Liver (tissue), 9 donors: Measurements from ENCODE around the gene C1orf50. TPM values are rescaled to one million over a fixed set of nuclear protein-coding genes. Genes with fewer than 3 reads are reported as not detected.

Source experiments
- DNase-seq: peaks from one replicate; pipeline ENCODE4 v3.0.0-alpha.2; 2017; ENCODE audit warnings: low spot score
- H3K27ac ChIP-seq, 2 donors: one replicate each; pipeline ENCODE4 v1.7.0; 2013; ENCODE audit warnings: inconsistent platforms in 2 of 2, low read length in 2 of 2, control low read depth in 1 of 2, low read depth in 1 of 2, mild to moderate bottlenecking in 1 of 2
- H3K27me3 ChIP-seq, 4 donors: one replicate each; pipeline versions ENCODE4 v1.6.1 to v1.7.0; 2013; ENCODE audit warnings: low read length in 3 of 4, inconsistent platforms in 1 of 4, mild to moderate bottlenecking in 1 of 4, moderate library complexity in 1 of 4; ENCODE audit not compliant: control insufficient read depth in 4 of 4, insufficient read depth in 4 of 4
- H3K36me3 ChIP-seq, 4 donors: one replicate each; pipeline versions ENCODE4 v1.6.1 to v1.7.0; 2013; ENCODE audit warnings: low read length in 3 of 4, mild to moderate bottlenecking in 3 of 4, low read depth in 1 of 4, moderate library complexity in 1 of 4; ENCODE audit not compliant: control insufficient read depth in 4 of 4, insufficient read depth in 3 of 4
- H3K4me1 ChIP-seq, 4 donors: one replicate each; pipeline versions ENCODE4 v1.6.1 to v1.7.0; 2013; ENCODE audit warnings: low read length in 3 of 4, mild to moderate bottlenecking in 3 of 4, moderate library complexity in 1 of 4; ENCODE audit not compliant: control insufficient read depth in 4 of 4, insufficient read depth in 4 of 4
- H3K4me3 ChIP-seq, 3 donors: one replicate each; pipeline versions ENCODE4 v1.6.1 to v1.7.0; 2013; ENCODE audit warnings: low read length in 3 of 3, control low read depth in 1 of 3, low read depth in 1 of 3, mild to moderate bottlenecking in 1 of 3
- H3K9ac ChIP-seq, 2 donors: one replicate each; pipeline ENCODE4 v1.7.0; 2013; ENCODE audit warnings: low read length in 2 of 2, mild to moderate bottlenecking in 2 of 2, moderate library complexity in 2 of 2, control low read depth in 1 of 2, low read depth in 1 of 2
- H3K9me3 ChIP-seq, 4 donors: one replicate each; pipeline versions ENCODE4 v1.6.1 to v1.7.0; 2013; ENCODE audit warnings: low read length in 3 of 4; ENCODE audit not compliant: control insufficient read depth in 4 of 4
- FOXA1 ChIP-seq: IDR thresholded peaks from 2 replicates; pipeline ENCODE4 v1.6.1; 2016; ENCODE audit warnings: antibody characterized with exemption
- GABPA ChIP-seq, 2 donors: IDR thresholded peaks in 1 of 2; conservative IDR thresholded peaks in 1 of 2; 2 replicates each; pipeline ENCODE4 v1.6.1; 2016; ENCODE audit warnings: antibody characterized with exemption in 2 of 2, mild to moderate bottlenecking in 1 of 2, moderate library complexity in 1 of 2
- HNF4A ChIP-seq, 2 donors: conservative IDR thresholded peaks; 2 replicates each; pipeline ENCODE4 v1.6.1; 2016; ENCODE audit warnings: antibody characterized with exemption in 2 of 2, mild to moderate bottlenecking in 2 of 2
- HNF4G ChIP-seq: IDR thresholded peaks from 2 replicates; pipeline ENCODE4 v1.6.1; 2016; ENCODE audit warnings: antibody characterized with exemption
- JUND ChIP-seq, 2 donors: IDR thresholded peaks; 2 replicates each; pipeline ENCODE4 v1.6.1; 2016; ENCODE audit warnings: antibody characterized with exemption in 2 of 2
- NR2F2 ChIP-seq: IDR thresholded peaks from 2 replicates; pipeline ENCODE4 v1.6.1; 2016; ENCODE audit warnings: antibody characterized with exemption
- RAD21 ChIP-seq, 2 donors: IDR thresholded peaks; 2 replicates each; pipeline ENCODE4 v1.6.1; 2016; ENCODE audit warnings: antibody characterized with exemption in 2 of 2, mild to moderate bottlenecking in 2 of 2
- SP1 ChIP-seq: IDR thresholded peaks from 2 replicates; pipeline ENCODE4 v1.6.1; 2018; ENCODE audit warnings: antibody characterized with exemption, mild to moderate bottlenecking
- TAF1 ChIP-seq: conservative IDR thresholded peaks from 2 replicates; pipeline ENCODE4 v1.6.1; 2016; ENCODE audit warnings: antibody characterized with exemption, mild to moderate bottlenecking
- YY1 ChIP-seq: IDR thresholded peaks from 2 replicates; pipeline ENCODE4 v1.6.1; 2016; ENCODE audit warnings: antibody characterized with exemption, mild to moderate bottlenecking
- WGBS: extraction: QIAGEN DNeasy Blood & Tissue Kit; methylation state at CpG from one replicate; pipeline ENCODE4 v1.1.7; 2013; 5-methylcytosine and 5-hydroxymethylcytosine counted together
- polyA plus RNA-seq, 2 donors: library from polyadenylated mRNA; stranded (reverse) in 1 of 2; unstranded in 1 of 2; fragments of 200-250 nt in 1 of 2; fragments of >200 nt in 1 of 2; fragmentation: Nextera tagmentation in 1 of 2; extraction: Ambion mirVana in 1 of 2; gene quantifications; one replicate each; pipeline versions ENCODE4 v1.2.1 to v1.2.3, GENCODE V29; 2013 to 2015
- total RNA-seq, 2 donors: library from RNA; depleted of rRNA; stranded (reverse); fragments of >200 nt; gene quantifications; one replicate each; pipeline ENCODE4 v1.2.3, GENCODE V29; 2014
- TF ChIP-seq, protein P1 (sequence below): IDR thresholded peaks from 2 replicates; pipeline ENCODE4 v1.6.1; 2016; ENCODE audit warnings: antibody characterized with exemption
- TF ChIP-seq, protein P2 (sequence below): IDR thresholded peaks from 2 replicates; pipeline ENCODE4 v1.6.1; 2016; ENCODE audit warnings: antibody characterized with exemption
- TF ChIP-seq, protein P3 (sequence below): fragments of 150-350 bp; IDR thresholded peaks from 2 replicates; pipeline ENCODE4 v1.5.1; 2017; ENCODE audit warnings: improper control_type of control experiment, low read depth, low read length; ENCODE audit not compliant: missing input control
- TF ChIP-seq, protein P4 (sequence below): IDR thresholded peaks from 2 replicates; pipeline ENCODE4 v1.6.1; 2016; ENCODE audit warnings: antibody characterized with exemption, mild to moderate bottlenecking
- donor health status: healthy.
- donor health status: healthy.
- donor health status: healthy.
- donor health status: healthy.
- donor health status: healthy.

Gene C1orf50
- total and polyA plus RNA-seq, 4 donors, result 2.6 to 5.8 (median 3.5) TPM

DNA sequence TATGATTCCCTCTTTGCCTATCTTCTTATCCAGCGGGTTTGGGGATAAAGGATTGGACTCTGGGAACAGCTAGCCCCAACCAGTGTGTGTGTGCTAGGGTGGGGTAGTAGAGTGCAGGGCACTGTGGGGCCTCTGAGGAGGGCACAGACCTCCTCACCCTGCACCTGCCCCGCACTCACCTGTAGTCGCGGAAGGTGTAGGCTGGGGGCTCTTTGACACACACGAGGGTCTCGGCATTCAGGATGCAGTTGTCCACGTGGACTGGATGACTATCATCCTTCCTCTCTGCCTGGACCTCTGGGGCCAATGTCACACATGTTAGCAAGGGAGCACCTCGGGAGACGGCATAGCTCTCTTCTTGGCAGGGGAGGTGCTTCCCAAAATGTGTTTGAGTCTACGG, 19.0 kb upstream of the C1orf50 start:
- Histone ChIP-seq H3K4me1 (no peaks in the 10 kb centered on the region), H3K9me3 (no peaks in the 10 kb centered on the region), H3K27me3 (no peaks in the 10 kb centered on the region), H3K4me3 (no peak overlapping the region), H3K36me3 (peaks cover 9 to 56% (median 28%) of the 10 kb centered on the region in 4 donors), H3K9ac (no peak overlapping the region), H3K27ac (no peak overlapping the region)
- no peak for DNase-seq
- 91% methylated on average over 10 of the region's 10 CpGs for WGBS
- TF ChIP-seq, protein P1, sequence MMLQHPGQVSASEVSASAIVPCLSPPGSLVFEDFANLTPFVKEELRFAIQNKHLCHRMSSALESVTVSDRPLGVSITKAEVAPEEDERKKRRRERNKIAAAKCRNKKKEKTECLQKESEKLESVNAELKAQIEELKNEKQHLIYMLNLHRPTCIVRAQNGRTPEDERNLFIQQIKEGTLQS, result no peak

DNA sequence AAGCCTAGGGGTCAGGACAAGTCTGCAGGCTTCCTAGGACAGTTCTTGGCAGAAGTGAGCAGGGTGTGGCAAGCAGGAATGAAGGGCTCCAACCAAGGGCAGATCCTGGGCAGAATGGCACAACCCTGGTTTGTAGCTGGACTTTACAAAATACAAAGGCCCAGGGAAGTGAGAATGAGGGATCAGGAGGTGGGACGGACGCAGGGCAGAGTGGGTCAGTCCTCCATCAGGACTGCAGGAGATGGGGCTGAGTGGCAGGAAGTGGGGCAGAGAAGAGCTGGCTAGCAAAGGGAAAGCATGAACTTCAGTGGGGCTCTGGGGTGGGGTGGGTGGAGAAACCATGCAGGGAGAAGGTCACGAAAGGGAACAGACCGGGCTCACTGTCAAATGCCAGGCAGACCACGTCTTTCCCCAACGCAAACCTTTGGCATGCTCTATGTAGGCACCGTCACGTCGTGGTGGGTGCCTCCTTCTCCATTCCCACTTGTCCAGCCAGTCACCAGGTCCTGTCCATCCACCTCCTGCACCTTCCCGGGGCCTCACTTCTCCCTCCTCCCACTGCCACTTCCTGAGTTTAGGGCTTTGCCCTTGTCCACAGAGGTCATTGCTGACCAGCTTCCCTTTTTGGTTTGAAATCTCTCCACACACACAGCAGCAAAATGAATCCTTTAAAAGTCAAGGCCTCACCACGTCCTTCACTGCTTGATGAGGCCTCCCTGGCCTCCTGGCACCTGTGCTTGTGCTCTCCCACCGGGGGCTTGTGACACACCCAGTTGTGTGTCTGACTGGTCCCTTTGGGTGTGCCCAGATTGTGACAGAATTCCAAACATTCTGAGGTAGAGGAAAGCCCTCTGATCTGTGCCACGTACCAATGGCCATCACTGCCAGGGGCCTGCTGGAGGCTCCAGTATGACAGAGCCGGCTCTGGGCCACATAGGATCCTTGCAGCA, 18.3 kb upstream of the C1orf50 start:
- no peak for DNase-seq
- Histone ChIP-seq H3K36me3 (peaks cover 9 to 61% (median 32%) of the 10 kb centered on the region in 4 donors), H3K27me3 (no peaks in the 10 kb centered on the region), H3K27ac (no peak overlapping the region), H3K4me3 (no peak overlapping the region), H3K9ac (no peak overlapping the region), H3K4me1 (no peaks in the 10 kb centered on the region), H3K9me3 (no peaks in the 10 kb centered on the region)
- TF ChIP-seq, protein P2, sequence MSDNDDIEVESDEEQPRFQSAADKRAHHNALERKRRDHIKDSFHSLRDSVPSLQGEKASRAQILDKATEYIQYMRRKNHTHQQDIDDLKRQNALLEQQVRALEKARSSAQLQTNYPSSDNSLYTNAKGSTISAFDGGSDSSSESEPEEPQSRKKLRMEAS, result no peak
- no peak for TF ChIP-seq FOXA1
- TF ChIP-seq NR2F2, result no peak
- TF ChIP-seq JUND (IDR thresholded peaks at IDR 0.05), result no peak
- TF ChIP-seq HNF4A (conservative IDR thresholded peaks at IDR 0.05), result no peak
- no peak for TF ChIP-seq RAD21 (IDR thresholded peaks at IDR 0.05)
- TF ChIP-seq GABPA (IDR thresholded peaks at IDR 0.05 in 1 of 2, conservative IDR thresholded peaks at IDR 0.05 in 1 of 2), result no peak
- TF ChIP-seq, protein P3, sequence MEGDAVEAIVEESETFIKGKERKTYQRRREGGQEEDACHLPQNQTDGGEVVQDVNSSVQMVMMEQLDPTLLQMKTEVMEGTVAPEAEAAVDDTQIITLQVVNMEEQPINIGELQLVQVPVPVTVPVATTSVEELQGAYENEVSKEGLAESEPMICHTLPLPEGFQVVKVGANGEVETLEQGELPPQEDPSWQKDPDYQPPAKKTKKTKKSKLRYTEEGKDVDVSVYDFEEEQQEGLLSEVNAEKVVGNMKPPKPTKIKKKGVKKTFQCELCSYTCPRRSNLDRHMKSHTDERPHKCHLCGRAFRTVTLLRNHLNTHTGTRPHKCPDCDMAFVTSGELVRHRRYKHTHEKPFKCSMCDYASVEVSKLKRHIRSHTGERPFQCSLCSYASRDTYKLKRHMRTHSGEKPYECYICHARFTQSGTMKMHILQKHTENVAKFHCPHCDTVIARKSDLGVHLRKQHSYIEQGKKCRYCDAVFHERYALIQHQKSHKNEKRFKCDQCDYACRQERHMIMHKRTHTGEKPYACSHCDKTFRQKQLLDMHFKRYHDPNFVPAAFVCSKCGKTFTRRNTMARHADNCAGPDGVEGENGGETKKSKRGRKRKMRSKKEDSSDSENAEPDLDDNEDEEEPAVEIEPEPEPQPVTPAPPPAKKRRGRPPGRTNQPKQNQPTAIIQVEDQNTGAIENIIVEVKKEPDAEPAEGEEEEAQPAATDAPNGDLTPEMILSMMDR, result no peak
- no peak for TF ChIP-seq YY1
- no peak for TF ChIP-seq HNF4G
- TF ChIP-seq TAF1, result no peak
- no peak for TF ChIP-seq SP1
- TF ChIP-seq, protein P4, sequence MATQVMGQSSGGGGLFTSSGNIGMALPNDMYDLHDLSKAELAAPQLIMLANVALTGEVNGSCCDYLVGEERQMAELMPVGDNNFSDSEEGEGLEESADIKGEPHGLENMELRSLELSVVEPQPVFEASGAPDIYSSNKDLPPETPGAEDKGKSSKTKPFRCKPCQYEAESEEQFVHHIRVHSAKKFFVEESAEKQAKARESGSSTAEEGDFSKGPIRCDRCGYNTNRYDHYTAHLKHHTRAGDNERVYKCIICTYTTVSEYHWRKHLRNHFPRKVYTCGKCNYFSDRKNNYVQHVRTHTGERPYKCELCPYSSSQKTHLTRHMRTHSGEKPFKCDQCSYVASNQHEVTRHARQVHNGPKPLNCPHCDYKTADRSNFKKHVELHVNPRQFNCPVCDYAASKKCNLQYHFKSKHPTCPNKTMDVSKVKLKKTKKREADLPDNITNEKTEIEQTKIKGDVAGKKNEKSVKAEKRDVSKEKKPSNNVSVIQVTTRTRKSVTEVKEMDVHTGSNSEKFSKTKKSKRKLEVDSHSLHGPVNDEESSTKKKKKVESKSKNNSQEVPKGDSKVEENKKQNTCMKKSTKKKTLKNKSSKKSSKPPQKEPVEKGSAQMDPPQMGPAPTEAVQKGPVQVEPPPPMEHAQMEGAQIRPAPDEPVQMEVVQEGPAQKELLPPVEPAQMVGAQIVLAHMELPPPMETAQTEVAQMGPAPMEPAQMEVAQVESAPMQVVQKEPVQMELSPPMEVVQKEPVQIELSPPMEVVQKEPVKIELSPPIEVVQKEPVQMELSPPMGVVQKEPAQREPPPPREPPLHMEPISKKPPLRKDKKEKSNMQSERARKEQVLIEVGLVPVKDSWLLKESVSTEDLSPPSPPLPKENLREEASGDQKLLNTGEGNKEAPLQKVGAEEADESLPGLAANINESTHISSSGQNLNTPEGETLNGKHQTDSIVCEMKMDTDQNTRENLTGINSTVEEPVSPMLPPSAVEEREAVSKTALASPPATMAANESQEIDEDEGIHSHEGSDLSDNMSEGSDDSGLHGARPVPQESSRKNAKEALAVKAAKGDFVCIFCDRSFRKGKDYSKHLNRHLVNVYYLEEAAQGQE, result no peak
- WGBS, result 86% methylated on average over 14 of the region's 14 CpGs
